GM12891 (cell line): ENCODE data around the gene ING5.

Experiments
- POLR2A ChIP-seq: IDR thresholded peaks from 2 replicates; pipeline ENCODE4 v1.6.1; 2011; ENCODE audit warnings: low read depth, low read length, control low read depth
- POLR2AphosphoS5 ChIP-seq: IDR thresholded peaks from 2 replicates; pipeline ENCODE4 v1.6.1; 2011; ENCODE audit warnings: low read depth, low read length, control low read depth
- TAF1 ChIP-seq: IDR thresholded peaks from 2 replicates; pipeline ENCODE4 v1.6.1; 2011; ENCODE audit warnings: low read depth, low read length, control low read depth

DNA sequence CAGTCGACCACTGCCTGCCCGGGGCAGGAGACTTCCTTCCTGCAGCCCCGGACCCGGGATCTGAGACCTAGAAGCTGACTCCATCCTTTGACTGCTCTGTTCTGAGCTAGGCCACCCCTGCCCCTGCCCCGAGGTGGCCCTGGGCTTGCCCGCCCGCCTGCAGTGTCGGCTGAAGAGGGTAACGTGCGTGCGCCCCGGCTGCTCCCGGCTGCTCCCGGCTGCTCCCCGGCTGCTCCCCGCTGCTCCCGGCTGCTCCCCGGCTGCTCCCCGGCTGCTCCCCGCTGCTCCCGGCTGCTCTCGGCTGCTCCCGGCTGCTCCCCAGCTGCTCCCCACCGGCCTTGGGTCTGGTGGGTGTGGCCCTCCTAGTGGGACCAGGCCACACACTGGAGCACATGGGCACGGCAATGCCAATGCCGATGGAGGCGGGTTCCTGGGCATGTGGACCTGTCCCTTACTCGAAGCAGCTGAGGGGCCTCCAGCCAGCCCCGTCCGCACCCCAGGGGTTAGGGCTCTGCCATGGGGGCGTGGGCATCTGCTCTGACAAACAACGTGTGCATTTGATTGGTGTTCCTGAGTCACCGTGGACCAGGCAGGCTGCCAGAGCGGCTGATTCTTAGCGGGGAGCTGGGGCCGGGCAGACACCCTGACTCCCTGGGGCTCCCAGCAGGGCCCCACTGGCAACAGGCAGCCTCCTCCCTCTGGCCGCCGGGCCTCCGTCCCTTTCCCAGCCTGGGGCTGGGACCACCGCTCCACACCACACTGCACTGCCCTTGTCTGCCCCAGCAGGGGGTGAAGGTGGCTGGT lies 72.8 kb downstream of the ING5 start:
- TF ChIP-seq POLR2AphosphoS5 (no peak), POLR2A (no peak), TAF1 (no peak)
